RKO (cell line): Measurements from ENCODE around the gene NAA16.

ENCODE experiments used
- DNase-seq: peaks from one replicate; pipeline ENCODE4 v3.0.0-alpha.2; 2016; ENCODE audit warnings: low spot score

The NAA16 gene

DNA sequence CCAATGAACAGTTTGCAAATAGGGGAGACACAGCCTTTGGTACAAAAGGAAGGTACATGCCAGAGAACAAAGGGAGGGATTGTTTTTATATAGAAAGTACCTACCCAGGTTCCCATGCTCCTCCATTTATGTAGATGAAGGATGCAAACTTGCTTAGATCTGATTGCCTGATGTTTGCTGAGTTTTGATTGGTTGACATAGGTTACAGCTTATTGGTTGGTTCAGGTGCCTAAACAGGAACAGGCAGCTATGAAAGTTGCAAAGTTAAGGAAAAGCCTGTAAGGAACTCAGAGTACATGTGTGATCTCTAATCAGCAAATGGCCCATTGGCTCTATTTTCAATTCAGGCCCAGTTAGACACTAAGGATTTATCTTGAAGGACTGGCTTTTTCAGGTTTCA, 6.5 kb upstream of the NAA16 start:
- no peak for DNase-seq

DNA sequence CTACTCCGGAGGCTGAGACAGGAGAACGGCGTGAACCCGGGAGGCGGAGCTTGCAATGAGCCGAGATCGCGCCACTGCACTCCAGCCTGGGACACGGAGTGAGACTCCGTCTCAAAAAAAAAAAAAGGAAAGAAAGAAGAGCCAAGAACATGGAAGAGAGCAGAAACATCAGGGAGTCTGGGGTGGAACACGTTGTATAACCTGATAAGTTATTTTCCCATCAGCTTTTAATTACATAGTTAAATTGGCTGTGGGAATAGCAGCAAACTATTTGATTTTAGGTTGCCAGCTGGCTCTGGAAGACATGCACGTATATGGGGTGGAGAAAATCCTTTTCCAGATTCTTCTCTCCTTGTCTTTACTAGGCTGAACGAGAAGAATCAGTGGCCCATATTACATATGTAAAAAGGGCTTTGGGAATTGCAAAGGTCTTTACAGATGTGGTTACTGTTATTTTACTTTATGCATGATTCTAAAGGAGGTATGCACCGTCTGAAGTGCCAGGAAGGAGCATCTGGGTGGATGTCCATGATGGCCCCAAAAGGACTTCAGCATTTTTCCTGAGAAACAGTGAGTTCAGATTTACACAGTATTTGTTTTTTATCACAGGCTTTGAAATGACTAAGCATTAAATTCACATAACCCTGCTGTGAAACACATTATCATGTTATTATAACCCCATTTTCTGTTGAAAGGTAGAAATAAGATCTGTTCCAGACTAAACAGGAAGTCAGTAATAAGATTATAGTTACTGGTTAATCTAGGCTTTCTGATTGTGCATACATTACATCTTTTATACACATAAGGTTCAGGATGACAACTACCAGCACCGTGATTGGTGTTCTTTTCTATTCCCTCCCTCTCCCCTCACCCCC, 4.6 kb upstream of the NAA16 start:
- DNase-seq: no peak

DNA sequence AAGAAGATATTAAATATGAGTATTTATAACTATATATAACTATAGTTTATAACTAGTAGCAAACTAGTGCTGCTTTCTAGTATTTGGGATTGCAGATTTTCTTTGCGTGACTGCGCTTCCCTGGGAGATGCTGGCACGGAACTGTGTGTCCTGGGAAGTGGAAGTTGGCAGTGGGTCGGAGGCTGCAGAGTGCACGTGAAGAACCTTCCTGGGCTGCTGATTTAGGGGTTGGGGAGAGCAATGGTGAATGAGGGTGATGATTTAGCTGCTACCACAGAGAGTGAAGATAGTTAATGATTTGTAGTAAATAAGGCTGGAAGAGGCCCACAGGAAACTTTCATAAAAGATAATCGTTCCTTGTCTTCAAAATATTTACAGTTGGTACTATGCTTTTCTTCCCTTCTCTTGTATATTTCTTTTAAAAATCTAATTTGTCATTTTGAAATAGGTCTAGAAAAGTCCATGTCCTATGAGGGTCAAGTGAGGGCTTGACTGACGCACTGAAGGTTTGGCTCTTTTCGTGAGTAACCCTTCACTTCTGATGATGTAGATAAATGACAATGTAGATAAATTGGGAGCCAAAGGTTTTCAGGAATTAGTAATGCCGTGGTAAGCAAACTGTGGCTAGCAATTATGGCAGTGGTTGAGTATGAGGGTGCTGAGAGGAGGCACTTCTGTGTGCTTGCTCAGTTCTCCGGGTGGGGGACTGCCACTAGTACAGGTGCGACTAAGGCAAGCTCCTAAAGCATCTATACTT, 3.0 kb upstream of the NAA16 start:
- no peak for DNase-seq

DNA sequence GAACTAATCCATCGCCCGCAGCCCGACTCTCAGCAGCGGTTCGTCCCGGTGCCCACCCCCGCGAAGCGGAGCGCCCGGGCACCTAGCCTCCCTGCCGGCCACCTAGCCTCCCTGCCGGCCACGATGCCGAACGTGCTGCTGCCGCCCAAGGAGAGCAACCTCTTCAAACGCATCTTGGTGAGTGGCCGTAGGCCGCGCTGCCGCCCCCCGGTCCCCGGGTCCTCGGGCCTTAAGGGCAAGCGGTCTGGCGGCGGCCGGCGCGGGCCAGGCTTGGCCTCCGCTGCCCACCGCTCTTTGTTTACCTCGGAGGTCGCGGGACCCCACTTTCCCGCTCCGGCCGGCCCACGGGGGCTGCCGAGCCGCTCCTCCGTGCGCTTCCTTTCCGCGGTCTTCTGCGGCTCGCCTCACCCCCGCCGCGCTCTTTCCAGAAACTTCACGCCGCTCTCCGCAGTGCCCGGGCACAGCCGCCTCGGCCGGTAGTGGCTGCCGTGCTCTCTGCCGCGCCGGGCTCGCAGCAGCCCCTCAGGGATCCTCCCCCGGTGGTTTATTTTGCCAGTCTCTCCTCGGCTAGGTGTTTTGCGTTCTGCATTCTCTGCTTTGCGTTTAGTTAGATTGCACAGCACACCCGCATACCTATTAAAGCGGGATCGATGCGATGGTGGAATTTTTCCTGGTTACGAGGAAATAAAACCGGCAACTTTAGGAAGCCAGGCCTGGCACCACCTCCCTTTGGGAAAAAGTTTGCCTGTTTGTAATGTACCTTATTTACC, 524 bp downstream of the NAA16 start:
- DNase-seq: peak; percentile 29

DNA sequence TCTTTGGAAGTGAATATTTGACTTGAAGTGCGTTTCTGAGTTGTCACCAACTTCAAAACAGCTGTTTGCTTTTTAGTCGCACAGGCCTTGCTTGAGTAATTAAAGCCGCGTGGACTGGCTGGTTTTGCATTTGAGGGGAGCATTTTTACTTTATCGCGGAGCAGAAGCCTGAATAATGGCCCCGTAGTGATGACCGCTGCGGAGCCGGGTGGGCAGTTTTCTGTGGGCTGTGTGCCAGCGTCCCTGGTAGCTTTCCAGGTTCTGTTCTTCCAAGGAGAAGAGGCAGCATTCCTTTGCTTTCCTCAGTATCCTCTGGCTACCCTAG, 1.1 kb downstream of the NAA16 start:
- peak; percentile 68 for DNase-seq

DNA sequence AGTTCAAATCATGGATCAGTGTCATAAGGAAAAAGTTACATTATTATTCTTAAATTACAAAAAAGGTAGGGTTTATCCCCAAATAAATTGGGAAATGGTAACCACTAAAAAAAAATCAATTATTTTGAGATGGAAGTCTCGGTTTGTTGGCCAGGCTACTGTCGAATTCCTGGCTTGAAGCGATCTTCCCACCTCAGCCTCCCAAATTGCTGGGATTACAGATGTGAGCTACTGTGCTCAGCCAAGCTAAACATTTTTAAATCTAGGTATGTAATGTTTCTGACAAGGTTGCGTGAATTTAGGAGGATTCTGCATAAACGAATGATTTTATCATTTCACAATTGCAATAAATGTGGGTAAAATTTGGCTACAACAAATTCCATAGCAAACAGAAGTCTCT, 2.0 kb downstream of the NAA16 start:
- DNase-seq: peak; percentile 4

DNA sequence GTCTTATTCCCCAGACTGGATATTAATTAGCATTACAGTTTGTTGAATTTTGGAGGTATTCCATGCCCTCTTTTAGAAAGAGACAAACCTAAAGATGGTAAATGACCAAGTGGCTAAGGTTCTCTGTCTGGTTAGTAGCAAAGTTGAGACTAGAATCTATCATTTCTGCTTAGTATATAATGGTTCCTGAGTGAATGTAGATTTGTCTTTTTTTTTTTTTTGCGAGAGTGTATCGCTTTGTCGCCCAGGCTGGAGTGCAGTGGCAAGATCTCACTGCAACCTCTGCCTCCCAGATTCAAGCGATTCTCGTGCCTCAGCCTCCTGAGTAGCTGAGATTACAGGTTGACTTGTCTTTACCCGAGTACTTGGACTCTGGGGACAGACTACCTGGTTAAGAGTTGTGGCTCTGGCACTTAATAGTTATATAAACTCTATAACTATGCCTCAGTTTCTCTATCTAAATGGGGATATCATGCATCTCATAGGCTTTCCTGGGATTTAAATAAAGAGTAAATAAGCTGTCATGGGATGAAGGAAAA, 2.7 kb downstream of the NAA16 start:
- no peak for DNase-seq

DNA sequence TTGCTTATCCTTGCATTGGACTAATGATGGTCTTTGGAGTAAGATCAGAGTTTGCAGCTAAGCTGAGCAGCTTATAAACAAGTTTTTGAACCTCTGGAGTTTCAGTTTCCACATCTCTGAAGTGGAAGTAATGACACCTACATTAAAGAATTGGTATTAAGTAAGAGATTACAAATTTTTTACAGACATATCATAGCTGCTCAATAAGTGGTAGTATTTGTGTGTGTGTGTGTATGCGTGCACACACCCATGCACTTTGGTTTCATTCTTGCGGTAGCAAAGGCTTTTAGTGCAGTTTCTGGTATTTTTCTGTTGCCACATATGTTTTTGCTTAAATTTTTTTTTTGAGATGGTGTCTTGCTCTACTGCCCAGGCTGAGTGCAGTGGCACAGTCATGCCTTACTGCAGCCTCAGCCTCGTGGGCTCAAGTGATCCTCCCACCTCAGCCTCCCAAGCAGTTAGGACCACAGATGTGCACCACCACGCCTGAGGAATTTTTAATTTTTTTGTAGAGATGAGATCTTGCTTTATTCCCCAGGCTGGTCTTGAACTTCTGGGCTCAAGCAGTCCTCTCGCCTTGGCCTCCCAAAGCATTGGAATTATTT, 4.5 kb downstream of the NAA16 start:
- DNase-seq: no peak

DNA sequence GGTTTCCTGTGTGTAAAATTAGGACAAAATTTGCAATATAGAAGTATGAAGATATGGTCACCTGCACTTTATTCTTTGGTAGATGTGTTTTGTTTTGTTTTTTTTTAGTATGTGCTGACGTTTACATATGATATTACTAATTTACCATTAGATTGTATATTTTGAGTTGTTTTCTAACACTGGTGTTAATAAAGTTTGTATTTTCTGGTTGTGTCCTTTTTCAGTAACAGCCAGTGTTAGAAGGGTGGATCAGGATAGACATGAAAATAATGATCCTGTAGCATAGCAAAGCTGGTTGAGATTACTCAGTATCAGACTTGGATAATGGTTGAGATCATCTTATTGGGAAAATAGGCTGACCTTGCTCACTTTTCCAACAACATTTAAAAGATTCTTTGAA, 6.2 kb downstream of the NAA16 start:
- DNase-seq: no peak

DNA sequence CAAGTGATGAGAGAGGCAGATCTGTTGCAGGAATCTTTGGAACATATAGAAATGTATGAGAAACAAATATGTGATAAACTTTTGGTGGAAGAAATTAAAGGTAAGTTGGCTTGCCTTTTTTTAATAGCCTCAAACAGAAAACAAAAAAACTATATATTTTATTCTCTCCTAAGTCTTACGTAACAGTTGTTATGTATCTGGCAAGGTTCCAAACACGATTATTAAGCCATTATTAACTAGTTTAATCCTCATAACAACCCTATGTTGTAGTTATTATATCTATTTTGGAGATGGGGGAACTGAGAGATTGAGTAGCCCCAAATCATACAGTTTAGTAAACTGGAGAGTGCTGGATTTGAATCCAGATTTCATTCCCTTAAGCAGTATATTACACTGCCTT, 14.7 kb downstream of the NAA16 start:
- no peak for DNase-seq

DNA sequence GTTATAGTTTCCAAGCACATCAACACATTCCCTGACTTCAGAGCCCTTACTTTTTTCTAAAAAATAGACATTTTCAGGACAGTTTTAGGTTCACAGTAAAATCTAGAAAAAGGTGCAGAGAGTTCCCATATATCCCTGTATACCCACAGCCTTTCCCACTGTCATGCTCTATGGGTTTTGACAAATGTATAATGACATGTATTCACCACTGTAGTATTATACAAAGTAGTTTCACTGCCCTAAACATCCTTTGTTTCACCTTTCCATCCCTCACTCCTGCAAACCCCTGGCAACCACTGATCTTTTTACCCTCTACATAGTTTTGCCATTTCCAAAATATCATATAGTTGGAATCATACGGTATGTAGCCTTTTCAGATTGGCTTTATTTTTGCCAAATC, 15.6 kb downstream of the NAA16 start:
- no peak for DNase-seq

DNA sequence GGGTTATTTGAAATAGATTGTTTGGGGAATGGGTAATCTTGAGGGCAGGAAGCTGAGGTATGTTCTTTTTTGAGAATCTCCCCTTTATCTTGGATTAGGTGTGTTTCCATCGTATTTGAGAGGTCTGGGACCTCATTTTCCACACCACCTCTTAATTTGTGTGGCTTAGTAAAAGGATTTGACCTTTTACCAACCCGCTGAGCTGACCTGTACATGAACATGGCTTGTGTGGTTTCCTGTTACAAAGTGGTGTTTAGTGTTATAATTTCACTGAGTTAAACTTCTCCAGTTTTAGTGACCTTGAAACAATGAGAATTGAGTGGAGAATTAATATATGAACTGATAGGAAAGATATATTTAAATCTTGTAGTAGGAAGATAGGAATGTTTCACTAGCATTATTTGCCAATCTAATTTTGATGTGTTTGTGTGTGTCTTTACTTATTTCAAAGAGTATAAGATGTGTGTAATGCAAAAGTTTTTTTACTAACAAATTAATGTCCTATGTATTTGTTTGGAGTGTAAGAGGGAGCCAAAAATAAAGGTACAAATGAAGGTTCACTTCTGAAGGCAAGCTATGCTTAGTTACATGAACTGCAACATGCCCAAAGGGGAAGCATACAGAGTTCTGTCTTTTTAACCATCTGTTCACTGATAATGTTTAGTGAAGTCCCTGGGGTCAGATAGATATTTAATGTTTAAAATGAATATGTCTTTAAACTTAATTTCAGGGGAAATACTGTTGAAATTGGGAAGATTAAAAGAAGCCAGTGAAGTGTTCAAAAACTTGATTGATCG, 17.1 kb downstream of the NAA16 start:
- DNase-seq: no peak

DNA sequence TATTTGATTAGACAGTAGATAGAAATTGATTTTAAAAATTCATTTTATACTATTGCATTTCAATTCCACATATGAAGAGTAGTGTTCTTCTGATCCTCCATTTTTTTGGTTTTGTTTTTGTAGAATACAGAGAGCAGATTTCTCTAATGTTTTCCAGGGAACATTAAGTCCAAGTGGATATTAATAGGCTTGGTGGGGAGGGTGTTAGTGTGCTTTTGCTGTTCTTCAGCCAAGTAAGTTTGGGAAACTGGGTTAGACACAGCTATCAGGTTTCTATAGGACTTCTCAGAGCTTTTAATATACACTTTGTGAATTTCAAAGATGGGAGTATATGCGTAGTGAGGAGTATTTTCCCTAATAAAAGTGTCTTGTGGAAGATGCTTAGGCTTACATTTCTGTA, 21.8 kb downstream of the NAA16 start:
- no peak for DNase-seq

DNA sequence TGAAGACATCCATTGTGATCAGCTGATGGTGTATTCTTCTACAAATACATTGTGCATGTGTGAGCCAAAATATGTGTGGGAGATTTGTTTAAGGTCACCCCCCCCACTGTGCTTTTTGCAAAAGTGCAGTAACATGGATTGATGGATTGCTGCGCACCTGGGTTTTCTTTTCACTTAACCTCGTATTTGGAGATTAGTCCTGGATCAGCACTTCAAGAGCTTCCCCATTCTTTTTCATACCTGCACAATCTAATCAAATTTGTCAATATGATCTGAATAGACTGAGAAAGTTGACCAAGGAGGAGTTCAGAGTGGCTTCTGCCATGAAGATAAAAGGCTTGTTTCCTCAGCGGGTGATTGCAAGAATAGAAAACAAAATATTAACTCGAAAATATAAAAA, 23.7 kb downstream of the NAA16 start:
- no peak for DNase-seq

DNA sequence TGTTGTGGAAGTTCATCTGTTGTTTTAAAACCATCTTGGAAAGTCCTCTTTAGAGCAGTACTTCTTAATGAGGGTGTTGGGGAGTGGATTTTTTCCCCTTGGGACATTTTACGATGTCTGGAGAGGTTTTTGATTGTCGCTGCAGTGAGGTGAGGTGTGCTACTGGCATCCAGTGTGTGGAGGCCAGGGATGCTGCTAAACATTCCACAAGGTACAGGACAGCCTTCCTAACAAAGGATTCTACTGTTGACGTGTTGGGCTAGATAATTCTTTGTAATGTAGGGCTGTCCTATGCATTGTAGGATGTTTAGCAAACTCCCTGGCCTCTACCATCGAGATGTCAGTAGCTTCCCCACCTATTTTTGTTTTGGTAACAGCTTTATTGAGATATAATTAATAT, 33.3 kb downstream of the NAA16 start:
- no peak for DNase-seq

DNA sequence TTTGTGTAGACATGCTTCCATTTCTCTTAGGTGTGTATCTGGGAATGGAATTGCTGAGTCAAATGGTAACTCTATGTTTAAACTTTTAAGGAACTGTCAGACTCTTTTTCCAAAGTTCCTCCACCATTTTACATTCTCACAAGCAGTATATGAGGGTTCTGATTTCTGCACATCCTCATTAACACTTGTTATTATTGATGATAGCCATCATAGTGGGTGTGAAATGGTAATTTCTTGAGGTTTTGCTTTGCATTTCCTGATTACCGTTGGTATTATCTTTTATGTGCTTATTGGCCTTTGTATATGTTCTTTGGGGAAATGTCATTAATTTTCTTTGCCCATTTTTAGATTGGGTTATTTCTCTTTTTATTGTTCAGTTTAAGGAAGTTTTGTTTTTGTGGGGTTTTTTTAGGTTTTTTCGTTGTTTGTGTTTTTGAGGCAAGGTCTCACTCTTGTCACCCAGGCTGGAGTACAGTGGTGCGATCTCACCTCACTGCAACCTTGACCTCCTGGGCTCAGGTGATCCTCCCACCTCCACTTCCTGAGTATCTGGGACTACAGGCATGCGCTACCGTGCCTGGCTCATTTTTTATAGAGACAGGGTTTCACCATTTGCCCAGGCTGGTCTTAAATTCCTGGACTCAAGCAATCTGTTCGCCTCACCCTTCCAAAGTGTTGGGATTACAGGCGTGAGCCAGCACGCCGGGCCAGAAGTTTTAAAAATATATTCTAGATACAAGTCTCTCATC, 34.3 kb downstream of the NAA16 start:
- DNase-seq: no peak

DNA sequence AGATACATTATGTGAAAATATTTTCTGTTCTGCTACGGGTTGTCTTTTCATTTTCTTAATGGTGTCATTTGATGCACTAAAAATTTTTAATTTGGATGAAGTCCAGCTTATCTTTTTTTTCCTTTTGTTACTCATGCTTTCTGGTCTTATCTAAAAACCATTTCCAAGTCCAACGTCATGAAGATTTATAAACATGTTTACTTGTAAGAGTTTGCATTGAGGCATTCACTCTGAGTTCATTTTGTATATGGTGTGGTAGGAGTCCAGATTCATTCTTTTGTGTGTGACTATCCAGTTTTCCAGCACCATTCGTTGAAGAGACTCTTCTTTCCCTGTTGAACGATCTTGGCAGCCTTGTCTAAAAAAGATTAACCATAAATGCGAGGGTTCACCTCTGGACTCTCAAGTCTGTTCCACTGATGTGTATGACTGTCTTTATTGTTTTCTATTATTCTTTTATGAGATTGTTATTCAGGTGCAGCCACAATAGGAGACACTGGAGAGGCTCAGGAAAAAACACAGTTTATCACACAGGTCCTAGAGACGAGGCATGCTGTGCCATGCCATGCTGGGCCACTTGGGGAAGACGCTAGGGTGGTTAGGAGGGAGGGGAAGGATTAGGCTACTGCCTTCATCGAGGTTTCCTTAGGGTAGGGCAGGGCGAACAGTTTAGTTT, 35.0 kb downstream of the NAA16 start:
- no peak for DNase-seq

DNA sequence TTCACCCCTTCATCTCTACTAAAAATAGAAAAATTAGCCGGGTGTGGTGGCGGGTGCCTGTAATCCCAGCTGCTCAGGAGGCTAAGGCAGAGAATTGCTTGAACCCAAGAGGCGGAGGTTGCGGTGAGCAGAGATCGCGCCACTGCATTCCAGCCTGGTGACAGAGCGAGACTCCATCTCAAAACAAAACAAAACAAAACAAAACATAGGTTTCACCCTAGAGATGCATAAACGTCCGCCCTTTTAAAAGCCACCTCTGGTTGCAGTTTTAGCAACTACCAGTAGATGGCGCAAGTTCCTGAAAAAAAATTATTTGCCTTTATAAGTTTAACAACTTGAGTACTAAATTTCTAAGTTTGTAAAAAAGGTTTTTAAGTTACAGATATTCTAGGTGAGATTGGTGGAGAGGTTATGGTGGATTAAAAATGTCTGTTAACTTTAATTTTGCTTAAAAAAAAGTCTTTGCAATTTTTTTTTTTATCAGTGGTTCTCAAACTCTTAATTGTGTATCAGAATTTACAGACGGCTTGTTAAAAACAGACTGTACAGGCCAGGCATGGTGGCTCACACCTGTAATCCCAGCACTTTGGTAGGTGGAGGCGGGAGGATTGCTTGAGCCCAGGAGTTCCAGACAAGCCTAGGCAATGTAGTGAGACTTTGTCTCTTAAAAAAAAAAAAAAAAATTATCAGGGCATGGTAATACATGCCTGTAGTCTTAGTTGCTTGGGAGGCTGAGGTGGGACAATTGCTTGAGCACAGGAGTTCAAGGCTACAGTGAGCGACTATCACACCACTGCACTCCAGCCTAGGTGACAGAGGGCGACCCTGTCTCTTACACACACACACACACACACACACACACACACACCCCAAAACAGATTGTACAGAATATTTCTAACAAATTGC, 42.1 kb downstream of the NAA16 start:
- peak; percentile 79 for DNase-seq

DNA sequence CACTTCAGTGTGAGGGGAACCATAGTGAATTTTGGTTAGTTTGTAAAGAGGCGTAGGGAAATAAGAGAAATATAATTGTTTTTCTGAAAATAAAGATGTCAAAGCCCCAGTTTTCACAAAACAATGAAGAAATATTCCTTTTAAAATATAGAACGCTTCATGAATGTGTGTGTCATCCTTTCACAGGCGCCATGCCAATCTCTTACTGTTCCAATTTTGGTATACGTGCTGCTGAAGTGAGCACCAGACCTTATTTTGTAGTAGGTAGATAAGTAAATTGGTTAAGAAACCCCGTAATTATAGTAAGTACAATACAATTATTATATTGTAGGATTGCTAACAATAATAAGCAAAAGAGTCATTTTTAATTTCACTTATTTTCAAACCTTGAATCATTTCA, 43.3 kb downstream of the NAA16 start:
- no peak for DNase-seq
